Measurements from ENCODE around the gene DTD1.

DTD1 gene

DNA sequence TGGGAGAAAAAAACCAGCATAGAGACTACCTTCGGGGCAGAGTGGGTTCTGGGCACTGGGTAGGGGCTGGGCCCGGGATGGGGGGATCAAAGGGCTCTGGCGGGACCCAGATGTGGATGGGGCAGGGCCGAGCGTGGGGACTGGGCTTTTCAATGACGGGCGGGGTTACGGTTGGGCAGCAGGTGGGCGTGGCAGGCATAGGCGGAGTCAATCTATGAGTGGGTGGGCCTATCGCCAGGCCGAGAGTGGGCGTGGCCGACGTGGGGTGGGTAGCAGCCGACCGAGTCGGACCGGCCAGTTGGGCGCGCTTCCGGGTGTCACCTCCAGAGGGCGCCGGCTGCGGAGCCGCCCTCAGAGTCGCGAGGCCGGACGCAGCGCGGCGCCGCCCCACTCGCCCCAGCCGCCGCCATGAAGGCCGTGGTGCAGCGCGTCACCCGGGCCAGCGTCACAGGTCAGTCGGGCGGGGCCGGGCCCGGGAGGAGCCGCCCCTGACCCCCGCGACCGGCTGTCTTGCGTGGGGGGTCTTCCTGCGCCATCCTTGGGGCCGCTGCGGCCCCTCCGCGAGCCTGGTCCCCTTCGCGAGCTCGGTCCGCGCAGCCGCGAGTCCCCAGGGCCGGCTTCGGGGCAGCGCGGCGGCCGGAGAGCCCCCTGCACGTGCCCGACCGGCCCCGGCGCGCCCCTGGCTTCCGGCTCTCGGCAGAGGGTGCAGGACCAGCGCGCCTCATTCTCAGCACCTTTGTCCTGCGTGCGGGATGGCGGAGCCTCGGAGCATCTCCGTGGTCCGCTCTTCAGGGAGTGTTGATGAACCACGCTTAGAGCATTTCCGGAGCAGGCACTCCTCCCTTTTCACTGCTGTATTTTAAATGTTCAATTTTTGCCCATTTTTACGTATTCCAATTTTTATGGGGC, at the start of gene DTD1:
TSS of gene DTD1 (plus strand) at position 390 of the 909 bp plus-strand sequence. CDS start at position 409, 19 bp downstream.
- DNase-seq: peak; percentile 84 to 90

GRCh38 chr20:18541741-18542140, 46.1 kb upstream of the DTD1 start:
- no peak for DNase-seq

DNA sequence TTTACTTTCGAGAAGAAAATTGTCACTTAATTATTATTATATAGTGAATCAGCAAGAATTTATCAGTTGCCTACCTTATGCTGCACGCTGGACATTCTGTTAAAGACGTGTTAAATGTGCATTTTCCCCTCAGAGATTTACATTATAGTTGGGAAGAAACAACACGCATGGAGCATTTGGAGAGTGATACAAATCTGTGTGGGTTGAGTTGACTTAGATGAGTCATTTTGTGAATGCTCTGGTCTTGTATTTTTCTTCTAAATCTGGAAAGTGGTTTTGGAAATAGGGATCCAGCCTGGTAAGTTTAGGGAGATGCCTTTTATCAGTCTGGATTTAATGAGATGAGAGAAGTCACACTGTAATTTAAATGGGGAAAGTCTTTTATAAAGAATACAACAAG, 44.6 kb upstream of the DTD1 start:
- DNase-seq: no peak

DNA sequence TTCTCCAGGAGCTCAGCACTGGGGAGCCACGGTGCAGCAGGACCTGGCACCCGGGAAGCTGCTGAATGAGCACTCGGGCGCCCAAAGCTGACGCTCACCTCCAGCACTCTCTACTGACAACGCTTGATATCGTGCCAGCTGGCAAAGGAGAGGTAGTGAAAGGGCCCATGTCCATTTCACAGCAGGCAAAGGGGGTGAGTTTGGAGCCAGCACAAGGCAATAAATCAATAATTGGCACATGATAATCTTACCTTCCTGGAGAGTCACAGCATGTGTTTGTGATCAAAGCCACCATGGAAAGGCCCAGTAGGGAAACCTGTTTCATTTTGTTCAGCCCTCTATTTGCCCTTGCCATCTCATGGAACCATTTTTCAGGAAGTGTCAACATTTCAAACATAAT, 43.9 kb upstream of the DTD1 start:
- DNase-seq: no peak

DNA sequence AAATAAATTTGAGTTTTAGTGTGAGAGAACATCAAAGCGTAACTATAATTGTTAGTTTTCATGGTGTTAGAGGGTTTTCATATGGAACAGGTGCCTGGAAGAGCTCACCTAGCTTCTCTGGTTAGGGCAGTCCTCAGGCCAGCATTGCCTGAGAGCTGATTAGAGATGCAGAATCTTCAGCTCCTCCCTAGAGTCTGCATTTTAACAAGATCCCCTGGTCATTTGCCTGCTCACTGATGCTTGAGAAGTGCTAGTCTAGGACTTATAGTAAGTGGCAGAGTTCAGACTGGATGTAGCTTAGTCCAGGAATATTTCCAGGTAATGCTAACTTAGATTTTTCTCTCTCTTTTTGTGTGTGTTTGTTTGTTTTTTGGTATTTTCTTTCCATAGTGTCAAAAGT, 42.3 kb upstream of the DTD1 start:
- no peak for DNase-seq

GRCh38 chr20:18548465-18548864, 39.4 kb upstream of the DTD1 start:
- no peak for DNase-seq

DNA sequence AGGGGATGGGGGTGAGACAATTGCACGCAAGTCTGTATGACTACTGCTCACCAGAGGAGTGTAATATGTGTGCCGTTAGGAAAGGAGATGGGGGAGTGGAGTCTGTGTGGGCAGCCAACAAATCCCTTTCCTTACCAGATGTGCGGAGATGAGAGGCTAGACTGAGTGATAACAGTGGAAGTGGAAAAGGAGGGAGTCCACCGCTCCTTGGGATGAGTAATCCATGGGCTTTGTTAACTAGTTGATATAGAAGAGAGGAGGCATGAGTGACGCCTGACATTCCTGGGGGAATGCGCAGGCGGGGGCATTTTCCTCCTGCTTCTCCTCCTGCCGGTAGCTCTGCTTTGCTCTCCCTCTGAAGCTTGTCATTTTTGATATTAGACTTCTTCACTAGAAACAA, 34.1 kb upstream of the DTD1 start:
- no peak for DNase-seq

- peak; percentile 92 to 95 for DNase-seq
Observed at GRCh38 chr20:18566892-18567738, 20.7 kb upstream of the DTD1 start, which contains the start of gene SMIM26. Gene SMIM26 (plus strand): TSS chr20:18567432. CDS start chr20:18567479, 47 bp downstream.

DNA sequence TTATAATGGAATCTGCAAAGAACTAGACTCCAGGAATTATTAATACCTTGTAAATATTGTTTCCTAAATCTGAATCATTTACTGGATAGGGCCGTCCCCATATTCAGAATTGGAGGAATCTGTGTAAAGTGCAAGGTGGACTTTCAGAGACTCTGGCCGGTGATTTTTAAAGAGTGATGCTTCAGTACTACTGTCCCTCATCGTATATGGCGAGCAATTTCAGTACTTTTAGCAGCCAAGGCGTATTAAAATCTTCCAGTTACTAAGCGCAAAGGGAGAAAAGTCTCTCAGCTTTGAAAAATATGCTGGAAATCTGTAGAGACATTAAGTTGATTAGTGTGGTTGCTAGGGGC, 20.1 kb upstream of the DTD1 start:
- DNase-seq: no peak

GRCh38 chr20:18571009-18571408, 16.8 kb upstream of the DTD1 start:
- no peak for DNase-seq

- no peak for DNase-seq
Observed at GRCh38 chr20:18571578-18571977, 16.3 kb upstream of the DTD1 start.

GRCh38 chr20:18577942-18578341, 9.9 kb upstream of the DTD1 start:
- DNase-seq: no peak

DNA sequence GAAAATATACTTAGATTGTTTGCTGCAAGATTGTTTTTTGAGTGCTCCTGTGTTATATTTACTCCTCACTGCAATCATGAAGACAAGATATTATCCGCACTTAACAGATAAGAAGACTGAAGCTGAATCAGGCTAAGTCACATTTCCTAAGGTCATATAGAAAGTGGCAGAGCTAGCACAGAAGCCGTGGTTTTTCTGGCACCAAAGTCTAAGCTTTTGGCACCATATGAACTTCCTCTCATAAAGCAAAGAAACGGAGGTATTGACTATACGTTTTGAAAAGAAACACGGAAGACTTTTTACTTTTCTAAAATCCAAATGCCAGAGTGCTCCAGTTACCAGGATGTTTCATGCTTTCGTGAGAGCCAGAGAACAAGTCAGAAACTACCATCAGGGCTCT, 9.3 kb upstream of the DTD1 start:
- no peak for DNase-seq

- no peak for DNase-seq
Observed at GRCh38 chr20:18580012-18580411, 7.8 kb upstream of the DTD1 start.

DNA sequence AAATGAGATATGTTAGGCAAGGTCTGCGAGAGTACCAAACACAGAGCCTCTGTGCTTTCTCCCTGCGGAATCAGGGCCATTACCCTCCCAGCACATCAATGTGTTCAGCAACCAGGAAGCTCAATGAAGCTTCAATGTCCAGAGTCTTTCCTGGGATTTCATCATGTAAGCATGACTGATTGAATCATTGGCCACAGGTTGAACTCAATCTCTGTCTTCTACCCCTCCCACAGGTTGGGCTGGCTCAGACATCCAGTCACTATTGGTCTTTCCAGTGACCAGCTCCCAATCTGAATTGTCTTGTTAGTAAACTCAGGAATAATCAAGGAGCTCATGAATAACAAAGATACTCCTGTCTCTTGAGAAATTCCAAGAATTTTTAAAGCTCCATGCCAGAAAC, 2.7 kb upstream of the DTD1 start:
- no peak for DNase-seq

DNA sequence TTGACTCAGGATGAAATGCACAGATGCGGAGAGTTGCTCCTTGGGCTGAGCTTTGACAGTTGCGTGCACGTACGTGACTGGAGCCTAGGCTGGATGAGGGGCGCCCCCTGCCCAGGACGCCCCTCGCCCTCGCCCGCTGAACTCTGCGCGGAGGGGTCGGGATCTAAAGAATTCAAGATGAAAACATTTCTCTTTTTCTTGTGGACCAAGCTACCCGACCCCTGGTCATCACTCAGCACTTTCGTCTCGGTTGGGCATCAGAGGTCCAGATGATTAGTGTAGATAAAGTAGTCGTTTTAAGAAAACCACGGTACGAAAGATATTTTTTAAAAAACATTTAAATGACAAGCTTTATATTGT, 700 bp downstream of the DTD1 start:
- peak in 1 of 2 donors; percentile 9 for DNase-seq

DNA sequence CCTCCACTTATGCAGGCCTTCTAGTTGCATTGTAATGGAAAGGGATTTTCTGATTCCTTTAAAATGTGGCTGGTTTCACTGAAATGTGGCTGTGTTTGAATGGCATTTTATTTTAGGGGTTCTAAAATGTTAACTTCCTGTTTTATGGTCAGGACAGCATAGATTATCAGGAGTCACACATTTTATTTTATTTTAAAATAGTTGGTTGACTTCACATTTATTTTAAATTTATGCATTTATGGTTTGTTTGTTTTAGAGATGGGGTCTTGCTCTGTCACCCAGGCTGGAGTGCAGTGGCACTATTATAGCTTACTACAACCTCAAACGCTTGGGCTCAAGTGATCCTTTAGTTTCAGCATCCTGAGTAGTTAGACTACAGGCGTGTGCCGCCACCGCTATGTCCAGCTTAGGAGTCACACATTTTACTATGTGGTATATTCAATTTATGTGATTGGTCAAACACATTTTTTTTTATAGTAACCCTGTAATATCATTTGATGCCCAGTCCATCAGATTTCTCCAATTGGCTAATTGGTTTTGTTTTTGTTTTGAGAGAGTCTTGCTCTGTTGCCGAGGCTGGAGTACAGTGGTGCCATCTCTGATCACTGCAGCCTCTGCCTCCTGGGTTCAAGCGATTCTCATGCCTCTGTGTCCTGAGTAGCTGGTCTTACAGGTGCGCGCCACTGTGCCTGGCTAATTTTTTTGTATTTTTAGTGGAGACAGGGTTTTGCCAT, 2.3 kb downstream of the DTD1 start:
- no peak for DNase-seq

- DNase-seq: no peak
Observed at GRCh38 chr20:18596270-18596669, 8.4 kb downstream of the DTD1 start.

GRCh38 chr20:18609741-18610140, 21.9 kb downstream of the DTD1 start:
- DNase-seq: no peak

GRCh38 chr20:18611492-18611891, 23.6 kb downstream of the DTD1 start:
- no peak for DNase-seq

- DNase-seq: no peak
Observed at GRCh38 chr20:18613553-18613952, 25.7 kb downstream of the DTD1 start.

GRCh38 chr20:18614244-18614643, 26.4 kb downstream of the DTD1 start:
- DNase-seq: no peak

DNA sequence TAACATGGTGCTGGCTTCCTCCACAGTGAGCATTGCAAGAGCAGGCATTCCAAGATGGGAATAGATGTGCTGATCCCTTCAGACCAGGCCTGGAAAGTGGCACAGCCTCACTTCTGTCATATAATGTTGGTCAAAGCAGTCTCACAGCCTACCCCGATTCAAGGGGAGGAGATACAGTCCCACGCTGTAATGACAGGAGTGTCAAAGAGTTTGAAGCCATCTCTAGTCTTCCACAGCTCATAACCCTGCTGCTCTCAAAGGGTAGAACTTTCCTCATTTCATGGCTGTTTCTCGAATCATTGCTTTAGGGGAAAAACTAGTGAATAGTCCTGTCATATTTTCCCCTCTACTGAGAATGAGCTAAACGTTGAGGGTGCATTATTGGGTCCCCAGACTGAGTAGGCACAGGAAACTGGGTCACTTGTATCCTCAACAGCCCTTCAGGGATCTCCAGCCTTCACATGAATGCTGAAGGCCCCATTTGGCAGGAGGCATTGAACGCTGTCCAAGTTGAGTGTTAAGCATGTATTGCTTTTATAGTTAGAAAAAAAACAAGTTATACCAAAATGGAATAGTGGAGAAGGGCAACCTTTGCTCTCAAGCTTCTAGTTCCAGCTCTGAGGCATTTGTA, 27.3 kb downstream of the DTD1 start:
- no peak for DNase-seq

Measured in CD4-positive, alpha-beta T cell treated with Interferon alpha-2 for 1 hour (primary cell).